T-helper 1 cell (primary cell): ENCODE results near the gene MATN3.

Source experiments
- DNase-seq, 5 donors: peaks; one replicate each; pipeline ENCODE4 v3.0.0-alpha.2; 2012 to 2020

The MATN3 gene

DNA sequence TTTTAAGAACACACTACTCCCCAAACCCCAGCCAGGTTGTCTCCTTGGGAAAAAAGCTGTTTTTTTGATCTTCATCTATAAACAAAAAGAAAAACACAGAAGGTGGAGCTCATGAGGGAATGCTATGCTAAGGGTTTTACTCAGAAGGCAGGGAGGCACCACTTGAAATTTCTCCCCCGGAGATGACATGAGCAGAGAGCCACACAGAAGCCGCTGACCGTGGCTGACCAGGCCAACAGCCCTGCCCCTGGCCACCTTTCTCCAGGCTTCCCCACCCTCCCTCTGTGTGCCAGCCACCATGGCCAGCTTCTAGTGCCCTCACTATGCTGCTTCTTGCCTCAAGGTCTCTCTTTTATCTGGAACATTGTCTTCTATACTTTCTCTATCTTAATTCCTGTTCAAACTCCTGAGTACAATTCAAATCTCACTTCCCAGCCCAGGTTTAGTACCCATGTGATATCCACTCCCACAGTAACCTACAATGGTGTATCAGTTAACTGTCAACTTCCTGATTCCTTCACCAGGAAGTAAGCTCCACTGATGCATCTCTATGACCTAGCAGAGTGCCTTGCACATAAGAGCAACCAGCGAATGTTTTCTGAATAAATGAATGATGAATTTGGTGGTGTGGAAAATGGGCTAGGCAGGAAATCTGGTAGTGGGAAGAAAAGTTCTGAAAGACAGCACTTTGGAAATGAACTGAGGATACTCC, 23.6 kb upstream of the MATN3 start:
- no peak for DNase-seq

DNA sequence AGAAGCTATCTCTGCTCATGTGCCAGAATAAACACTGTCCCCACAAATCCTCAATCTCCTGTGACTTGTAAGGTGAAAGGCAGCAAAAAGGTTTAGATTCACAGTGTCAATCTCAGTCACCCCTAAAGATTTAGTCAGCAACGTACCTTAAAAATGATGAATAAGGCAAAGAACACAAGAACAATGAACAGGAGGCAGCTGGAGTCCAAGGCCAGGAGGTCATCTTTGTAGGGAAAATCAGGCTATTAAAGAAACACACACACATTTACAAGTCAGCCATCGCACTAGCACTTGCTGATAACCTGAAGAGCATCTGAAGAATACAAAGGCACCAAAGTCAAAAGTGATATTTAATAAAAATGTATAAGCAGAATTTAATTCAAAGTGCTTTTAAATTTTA, 22.4 kb upstream of the MATN3 start:
- DNase-seq = no peak

DNA sequence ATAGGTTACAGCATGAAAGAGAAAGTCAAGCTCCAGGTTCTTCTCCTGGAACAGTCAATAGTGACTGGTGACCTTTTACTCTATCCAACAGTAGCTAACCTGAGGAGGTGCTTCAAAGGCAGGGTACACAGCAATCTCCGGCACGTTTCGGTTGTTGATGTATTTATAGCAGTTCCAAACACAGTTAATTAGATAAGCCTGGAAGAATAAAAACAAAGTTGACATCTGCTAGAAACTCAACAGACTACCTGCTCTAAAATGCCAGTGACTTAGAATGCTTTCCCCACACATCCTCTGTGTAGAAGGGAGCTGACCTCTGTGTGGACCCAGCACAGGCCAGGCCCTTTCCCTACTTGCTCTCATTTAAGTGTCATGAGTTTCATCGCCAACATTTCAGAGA, 21.8 kb upstream of the MATN3 start:
- DNase-seq = no peak

GRCh38 chr2:20033322-20033721, 20.9 kb upstream of the MATN3 start:
- DNase-seq = no peak

- no peak for DNase-seq
These were observed 17.8 kb upstream of the MATN3 start for GRCh38 chr2:20030224-20030623.

DNA sequence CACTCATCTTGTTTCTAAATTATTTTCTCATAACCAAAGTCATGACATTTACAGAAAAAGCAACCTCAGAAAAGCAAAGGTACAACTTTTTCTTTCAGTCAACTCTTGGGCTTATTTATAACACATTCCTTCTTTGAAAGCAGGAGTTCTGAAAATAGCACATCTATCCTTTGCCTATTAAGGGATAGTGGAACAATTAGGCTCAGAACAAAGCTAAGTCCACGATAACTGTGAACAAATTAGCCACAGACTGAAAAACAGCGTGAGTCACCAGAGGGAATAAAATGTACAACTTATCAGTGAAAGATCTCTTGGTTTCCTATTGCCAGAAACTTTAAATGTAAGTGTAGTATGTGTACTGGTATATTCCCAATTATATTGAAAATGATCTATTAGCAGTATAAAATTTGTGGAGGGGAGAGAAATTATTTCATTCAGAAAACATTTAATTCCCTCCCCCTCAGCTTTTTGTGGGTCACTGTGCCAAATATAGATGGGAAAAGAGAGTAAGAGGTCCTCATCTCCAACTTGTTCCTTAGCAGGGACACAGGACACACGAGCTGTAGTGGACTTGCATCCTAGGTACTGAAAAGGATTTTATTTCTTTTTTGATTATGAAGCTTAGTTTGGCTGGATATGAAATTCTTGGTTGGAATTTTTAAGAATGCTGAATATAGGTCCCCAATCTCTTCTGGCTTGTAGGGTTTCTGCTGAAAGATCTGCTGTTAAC, 15.4 kb upstream of the MATN3 start:
- DNase-seq = no peak

- DNase-seq = no peak
These were observed 14.8 kb upstream of the MATN3 start for GRCh38 chr2:20027260-20027677.

DNA sequence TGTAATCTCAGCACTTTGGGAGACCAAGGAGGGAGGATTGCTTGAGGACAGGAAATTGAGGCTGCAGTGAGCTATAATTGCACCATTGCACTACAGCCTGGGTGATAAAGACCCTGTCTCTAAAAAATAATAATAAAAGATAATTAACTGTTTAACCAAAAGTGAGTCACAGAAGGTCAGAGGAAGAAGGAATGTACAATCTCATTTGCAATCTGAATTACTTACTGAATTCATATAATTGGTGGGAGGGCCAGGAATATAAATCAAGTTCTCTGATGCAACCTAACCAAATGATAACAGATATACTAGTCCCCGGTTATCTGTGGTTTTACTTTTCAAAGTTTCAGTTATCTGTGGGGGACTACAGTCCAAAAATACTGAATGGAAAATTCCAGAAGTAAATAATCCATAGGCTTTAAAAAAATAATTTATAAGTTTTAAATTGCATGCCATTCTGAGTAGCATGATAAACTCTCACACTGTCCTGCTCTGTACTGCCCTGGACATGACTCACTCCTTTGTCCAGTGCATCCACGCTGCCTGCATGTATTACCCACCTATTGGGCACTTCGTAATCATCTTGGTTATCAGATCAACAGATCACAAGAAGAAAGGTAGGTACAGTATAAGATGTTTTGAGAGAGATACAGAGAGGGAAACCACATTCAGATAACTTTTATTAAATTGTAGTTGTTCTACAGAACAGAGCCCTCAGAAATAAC, 12.8 kb upstream of the MATN3 start:
- DNase-seq = no peak

- DNase-seq = no peak
These were observed 11.2 kb upstream of the MATN3 start for GRCh38 chr2:20023688-20024087.

DNA sequence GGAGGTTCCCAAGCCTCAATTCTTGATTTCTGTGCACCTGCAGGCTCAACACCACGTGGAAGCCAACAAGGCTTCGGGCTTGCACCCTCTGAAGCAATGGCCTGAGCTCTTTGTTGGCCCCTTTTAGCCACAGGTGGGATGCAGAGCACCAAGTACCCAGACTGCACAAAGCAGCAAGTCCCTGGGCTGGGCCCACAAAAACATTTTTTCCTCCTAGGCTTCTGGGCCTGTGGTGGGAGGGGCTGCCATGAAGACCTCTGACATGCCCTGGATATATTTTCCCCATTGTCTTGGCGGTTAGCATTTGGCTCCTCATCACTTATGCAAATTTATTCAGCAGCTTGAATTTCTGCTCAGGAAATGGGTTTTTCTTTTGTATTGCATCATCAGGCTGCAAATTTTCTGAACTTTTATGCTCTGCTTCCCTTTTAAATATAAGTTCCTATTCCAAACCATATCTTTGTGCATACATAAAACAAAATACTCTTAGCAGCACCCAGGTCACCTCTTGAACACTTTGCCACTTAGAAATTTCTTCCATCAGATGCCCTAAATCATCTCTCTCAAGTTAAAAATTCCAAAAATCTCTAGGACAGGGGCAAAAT, 9.0 kb upstream of the MATN3 start:
- DNase-seq = no peak

GRCh38 chr2:20019747-20020146, 7.3 kb upstream of the MATN3 start:
- no peak for DNase-seq

- DNase-seq = no peak
These were observed 6.2 kb upstream of the MATN3 start for GRCh38 chr2:20018601-20019152.

- DNase-seq = no peak
These were observed 3.9 kb upstream of the MATN3 start for GRCh38 chr2:20016346-20016745.

DNA sequence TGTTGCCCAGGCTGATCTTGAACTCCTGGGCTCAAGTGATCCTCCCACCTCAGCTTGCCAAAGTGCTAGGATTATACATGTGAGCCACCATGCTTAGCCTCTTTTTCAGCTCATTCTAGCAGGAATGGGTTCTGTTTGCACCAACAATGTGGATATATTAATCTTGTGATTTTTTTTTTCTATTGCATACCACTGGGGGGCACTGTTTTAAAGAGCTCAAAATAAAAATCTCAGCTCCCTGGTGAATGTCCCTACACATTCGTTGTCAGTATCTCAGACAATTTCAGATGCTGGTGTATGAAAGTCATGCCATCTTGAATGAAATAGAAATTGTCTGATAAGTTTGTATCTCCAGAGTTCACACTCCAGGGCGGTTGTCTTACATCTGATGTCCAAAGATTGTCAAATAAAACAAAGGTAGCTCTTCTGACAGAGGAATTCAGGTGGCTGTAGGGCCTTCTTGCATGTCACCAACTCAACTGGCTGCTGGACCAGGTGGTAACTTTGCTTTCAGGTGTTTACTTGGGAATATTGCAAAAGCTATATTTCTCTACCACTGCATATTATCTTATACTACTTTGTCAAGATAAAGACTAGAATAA, 3.1 kb upstream of the MATN3 start:
- peak in 1 of 5 donors; percentile 37 for DNase-seq

DNA sequence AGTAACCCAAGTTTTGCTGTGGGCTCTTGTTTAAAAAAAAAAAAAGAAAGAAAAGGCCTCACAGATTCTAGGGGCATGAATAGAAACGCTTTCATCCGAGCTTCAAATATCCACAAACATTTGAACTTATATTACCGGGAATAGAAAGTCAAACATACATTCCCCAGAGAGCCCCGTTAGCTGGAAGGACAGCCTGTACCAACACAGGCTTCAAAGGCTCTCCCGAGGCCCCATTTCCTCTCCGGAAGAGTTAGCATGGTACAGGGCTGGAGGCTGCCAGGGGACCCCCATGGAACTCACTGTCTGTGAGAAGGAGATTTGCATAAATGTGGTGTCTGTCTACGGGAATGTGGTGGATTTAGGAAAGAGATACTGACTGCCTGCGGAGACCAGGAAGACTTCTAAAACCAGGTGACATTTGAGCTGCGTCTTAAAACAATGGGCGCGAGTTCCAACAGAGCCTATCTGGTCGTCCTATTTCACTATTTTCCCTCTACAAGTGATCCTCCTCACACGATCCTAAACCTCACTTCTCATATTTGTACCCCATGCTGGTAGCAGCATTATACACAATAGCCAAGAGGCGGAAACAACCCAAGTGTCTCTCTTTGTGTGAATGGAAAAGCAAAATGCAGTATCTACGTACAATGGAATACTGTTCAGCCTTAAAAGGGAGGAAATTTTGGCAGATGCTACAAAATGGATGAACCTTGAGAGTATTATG, 820 bp upstream of the MATN3 start:
- DNase-seq = no peak

DNA sequence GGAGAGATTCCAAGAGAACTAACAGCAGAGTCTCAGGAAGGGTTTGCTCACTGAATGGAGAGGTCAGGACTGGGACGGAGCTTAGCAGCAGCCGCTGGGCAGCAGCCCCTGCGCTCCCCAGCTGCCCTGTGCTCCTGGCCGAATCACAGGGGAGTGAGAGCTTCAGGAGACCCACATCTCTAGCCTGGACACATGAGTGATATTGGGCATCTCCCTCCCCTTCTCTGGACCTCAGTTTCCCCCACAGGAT, 511 bp downstream of the MATN3 start:
- no peak for DNase-seq

DNA sequence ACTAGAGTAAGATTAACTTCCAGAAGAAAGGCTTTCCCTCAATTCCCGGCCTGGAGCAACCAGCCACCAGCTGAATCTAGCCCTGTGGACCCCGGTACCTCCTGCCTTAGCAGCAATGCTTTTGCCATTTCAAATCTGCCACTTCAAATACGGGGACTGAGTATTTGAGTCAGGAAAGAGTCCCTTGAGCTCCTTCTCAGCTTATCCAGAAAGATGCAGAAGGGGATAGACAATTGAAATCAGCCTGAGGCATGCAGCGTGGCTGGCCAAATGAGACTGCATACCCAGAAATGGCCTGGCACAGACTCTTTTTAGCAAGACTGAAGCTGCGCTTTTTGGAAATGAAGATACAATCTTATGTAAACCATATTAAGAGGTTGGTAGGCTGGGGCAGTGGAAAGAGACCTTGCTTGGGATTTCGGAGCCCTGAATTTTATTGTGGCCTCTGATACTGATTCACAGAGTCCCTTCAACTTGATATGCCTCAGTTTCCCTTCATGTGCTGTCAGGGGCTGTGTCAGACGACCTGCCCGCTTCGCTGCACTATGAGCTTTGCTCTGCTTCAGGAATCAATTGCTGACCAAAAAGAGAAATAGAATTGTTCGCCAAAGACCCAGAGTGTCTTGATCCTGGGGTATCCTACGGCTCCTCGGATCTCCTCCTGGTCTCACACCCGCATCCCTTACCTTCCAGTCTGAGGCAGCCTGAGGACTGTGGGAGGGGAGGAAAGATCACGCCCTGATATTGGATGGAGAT, 1.0 kb downstream of the MATN3 start:
- DNase-seq = no peak

- DNase-seq = no peak
These were observed 3.8 kb downstream of the MATN3 start for GRCh38 chr2:20008703-20009102.

DNA sequence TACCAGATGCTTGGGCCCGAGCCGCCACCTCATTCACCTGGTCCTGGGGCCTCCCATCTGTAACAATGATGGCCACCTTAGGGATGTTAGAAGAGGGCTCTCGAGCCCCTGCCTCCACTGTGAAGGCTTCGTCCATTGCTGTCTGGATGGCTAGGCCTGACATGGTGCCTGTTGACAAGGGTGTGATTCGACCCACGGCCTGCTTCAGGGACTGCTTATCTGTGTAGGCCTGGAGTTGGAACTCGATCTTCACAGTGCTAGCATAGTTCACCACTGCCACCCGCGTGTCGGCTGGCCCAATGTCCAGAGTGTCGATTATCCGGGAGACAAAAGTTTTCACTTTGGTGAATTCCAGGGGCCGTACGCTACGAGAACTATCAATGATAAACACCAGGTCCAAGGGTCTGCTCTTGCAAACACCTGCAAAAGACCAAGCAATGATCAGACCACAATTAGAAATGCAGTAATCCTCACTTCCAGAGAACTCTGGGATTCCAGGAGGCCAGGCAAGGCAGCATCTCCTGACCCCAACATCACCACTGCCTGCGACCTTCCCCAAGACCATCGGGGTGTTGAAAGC, 6.5 kb downstream of the MATN3 start:
- DNase-seq = no peak

DNA sequence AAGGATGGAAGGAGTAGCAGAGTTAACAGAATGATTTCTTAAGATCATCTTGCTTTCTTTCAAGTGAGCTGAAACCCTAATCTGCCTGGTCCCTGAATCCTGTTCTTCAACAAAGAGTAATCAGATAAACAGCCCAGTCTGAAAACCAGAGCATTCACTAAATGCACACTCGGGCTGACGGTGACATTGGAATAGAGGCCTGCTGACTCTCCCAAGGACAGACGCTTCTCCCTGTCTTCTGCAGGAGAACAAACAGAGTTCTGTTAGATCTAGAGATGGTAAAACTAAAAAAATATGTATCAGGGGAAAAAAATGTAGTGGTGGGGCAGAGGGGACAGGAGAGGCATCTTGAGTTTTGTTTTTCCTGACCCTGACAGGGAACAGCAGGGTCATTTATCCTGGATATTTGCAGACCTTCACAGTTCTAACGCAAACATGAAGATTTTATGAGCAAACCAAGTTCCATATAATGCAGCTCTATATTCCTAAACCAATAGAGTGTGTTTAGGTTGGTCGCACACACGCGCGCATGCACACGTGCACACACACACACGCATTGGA, 7.3 kb downstream of the MATN3 start:
- DNase-seq = no peak

DNA sequence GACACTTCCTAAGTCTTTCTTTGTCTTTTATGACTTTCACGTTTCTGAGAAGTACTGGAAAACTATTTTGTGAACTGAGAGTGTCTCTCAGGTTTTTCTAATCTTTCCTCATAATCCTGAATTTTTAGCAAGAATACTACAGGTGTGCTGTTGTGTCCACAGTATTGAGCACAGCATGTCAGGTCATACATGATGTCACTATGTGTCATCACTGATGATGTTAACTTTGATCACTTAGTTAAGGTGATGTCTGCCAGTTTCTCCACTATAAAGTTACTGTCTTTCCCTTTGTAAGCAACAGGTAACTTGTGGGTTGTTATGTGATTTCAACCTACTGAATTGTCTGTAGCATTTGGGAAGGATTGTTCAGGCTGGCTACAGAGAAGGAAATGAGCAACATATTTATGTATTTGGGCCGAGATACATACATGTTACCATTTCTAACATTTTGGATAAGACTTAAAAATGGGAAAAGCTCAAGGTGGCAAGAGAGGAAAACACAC, 11.1 kb downstream of the MATN3 start:
- DNase-seq = no peak
